ENCODE measurements around the gene HEG1. TPM values are rescaled to one million over a fixed set of nuclear protein-coding genes. Genes with fewer than 3 reads are reported as not detected.
A peak's percentile ranks its signal among the peaks of the same experiment; 100 is the strongest.

Gene HEG1
- 98.3 and 112 TPM in 2 replicates for polyA plus RNA-seq (2011; rRNA removed)
- 162 and 188 TPM in 2 replicates for polyA minus RNA-seq (2011; rRNA and poly(A)+ RNA removed)

- no peak for DNase-seq (ENCODE audit: low read depth, low spot score)
- no peak for TF ChIP-seq CTCF (IDR thresholded peaks at IDR 0.05; ENCODE audit: low read depth, low read length)
- ChIA-PET POLR2A (interaction anchor here (0.7 to 1.5 kb wide), 4 partner anchors 54 to 104 kb away, joined by 3 to 8 read pairs (median 4); no protein-coding TSS in a partner anchor), CTCF (interaction anchor here (0.6 kb wide), 3 partner anchors 32 to 114 kb away, joined by 3 read pairs; no protein-coding TSS in a partner anchor)
- Histone ChIP-seq H3K27ac (ENCODE audit: low read depth, low read length) (peak within 1 kb of the TSS; percentile 76), H3K4me3 (ENCODE audit: low read depth, low read length) (peak within 1 kb of the TSS; percentile 71), H3K9me3 (ENCODE audit: control insufficient read depth, insufficient read depth, low read length) (no peaks in the 10 kb centered on the region), H3K27me3 (ENCODE audit: control insufficient read depth, insufficient read depth, low read length) (no peaks in the 10 kb centered on the region)
These were observed at the start of gene HEG1 for GRCh38 chr3:125055913-125056745. HEG1 (minus strand) TSS chr3:125055997; CDS start chr3:125055890, 107 bp downstream.

GRCh38 chr3:125105116-125105515 is 49.3 kb upstream of the HEG1 start:
- CTCF ChIA-PET, result no interaction called here
- no peaks in the 10 kb centered on the region for H3K27me3 ChIP-seq (ENCODE audit: control insufficient read depth, insufficient read depth, low read length)
- DNase-seq (ENCODE audit: low read depth, low spot score), result no peak
- POLR2A ChIA-PET, result no interaction called here
- no peak overlapping the region for H3K4me3 ChIP-seq (ENCODE audit: low read depth, low read length)
- H3K27ac ChIP-seq (ENCODE audit: low read depth, low read length), result no peak overlapping the region
- no peak for TF ChIP-seq CTCF (IDR thresholded peaks at IDR 0.05; ENCODE audit: low read depth, low read length)
- H3K9me3 ChIP-seq (ENCODE audit: control insufficient read depth, insufficient read depth, low read length), result no peaks in the 10 kb centered on the region

- DNase-seq (ENCODE audit: low read depth, low spot score), result no peak
These were observed 48.8 kb upstream of the HEG1 start for GRCh38 chr3:125104639-125105038.

GRCh38 chr3:125103406-125103805 is 47.6 kb upstream of the HEG1 start:
- Histone ChIP-seq H3K9me3 (ENCODE audit: control insufficient read depth, insufficient read depth, low read length) (no peaks in the 10 kb centered on the region), H3K4me3 (ENCODE audit: low read depth, low read length) (no peak overlapping the region), H3K27me3 (ENCODE audit: control insufficient read depth, insufficient read depth, low read length) (no peaks in the 10 kb centered on the region), H3K27ac (ENCODE audit: low read depth, low read length) (no peak overlapping the region)
- DNase-seq (ENCODE audit: low read depth, low spot score), result no peak
- no peak for TF ChIP-seq CTCF (IDR thresholded peaks at IDR 0.05; ENCODE audit: low read depth, low read length)
- CTCF ChIA-PET, result no interaction called here
- POLR2A ChIA-PET, result no interaction called here

More at GRCh38 chr3:125104639-125105038, 48.8 kb upstream of the HEG1 start:
- Histone ChIP-seq H3K9me3 (ENCODE audit: control insufficient read depth, insufficient read depth, low read length) (no peaks in the 10 kb centered on the region), H3K27me3 (ENCODE audit: control insufficient read depth, insufficient read depth, low read length) (no peaks in the 10 kb centered on the region), H3K4me3 (ENCODE audit: low read depth, low read length) (no peak overlapping the region), H3K27ac (ENCODE audit: low read depth, low read length) (no peak overlapping the region)
- CTCF ChIA-PET, result no interaction called here
- no peak for TF ChIP-seq CTCF (IDR thresholded peaks at IDR 0.05; ENCODE audit: low read depth, low read length)
- POLR2A ChIA-PET, result no interaction called here

GRCh38 chr3:125102470-125102869 is 46.7 kb upstream of the HEG1 start:
- Histone ChIP-seq H3K9me3 (ENCODE audit: control insufficient read depth, insufficient read depth, low read length) (no peaks in the 10 kb centered on the region), H3K27ac (ENCODE audit: low read depth, low read length) (no peak overlapping the region), H3K4me3 (ENCODE audit: low read depth, low read length) (no peak overlapping the region), H3K27me3 (ENCODE audit: control insufficient read depth, insufficient read depth, low read length) (no peaks in the 10 kb centered on the region)
- CTCF ChIA-PET, result no interaction called here
- no peak for DNase-seq (ENCODE audit: low read depth, low spot score)
- no peak for TF ChIP-seq CTCF (IDR thresholded peaks at IDR 0.05; ENCODE audit: low read depth, low read length)
- POLR2A ChIA-PET, result no interaction called here
